ENCODE measurements around the gene ABR.

The ABR gene

DNA sequence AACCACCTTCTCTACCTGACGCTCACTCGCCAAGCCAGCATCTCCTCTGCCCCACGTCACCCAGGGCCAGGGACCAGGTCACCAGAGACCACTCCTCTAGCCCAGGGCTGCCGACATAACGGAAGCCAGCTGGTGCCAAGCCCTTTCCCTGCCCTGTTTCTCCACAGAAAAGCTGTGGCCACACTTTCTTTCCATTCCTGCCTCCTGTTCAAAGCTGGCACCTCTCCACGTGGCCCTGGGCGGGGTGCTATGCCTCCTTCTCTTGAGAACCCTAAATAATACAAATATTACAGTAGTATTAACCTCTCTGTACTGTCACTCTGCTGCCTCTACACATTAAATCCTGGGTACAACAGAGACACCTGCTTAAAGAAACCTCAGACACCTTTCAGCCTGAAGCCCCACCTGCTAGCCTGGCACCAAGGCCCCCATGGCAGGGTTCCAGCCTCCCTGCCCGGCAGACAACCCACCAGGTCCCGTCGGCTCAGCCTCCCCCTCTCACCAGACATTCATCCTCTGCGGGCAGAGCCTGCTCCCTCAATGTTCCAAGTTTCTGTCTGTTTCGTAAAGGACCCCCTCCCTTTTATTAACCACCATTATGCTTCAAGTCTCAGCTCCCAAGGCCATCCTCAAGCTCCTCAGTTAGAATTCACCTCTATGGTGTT is 120.5 kb downstream of the ABR start:
- Histone ChIP-seq H3K36me3 (replicated peaks) (peaks cover 25% of the 10 kb centered on the region), H3K27ac (no peak overlapping the region)
- in situ Hi-C loops (cut with HindIII; ENCODE audit: low pct_ligation_motif_present, low sequenced_read_pairs): no loop called here

DNA sequence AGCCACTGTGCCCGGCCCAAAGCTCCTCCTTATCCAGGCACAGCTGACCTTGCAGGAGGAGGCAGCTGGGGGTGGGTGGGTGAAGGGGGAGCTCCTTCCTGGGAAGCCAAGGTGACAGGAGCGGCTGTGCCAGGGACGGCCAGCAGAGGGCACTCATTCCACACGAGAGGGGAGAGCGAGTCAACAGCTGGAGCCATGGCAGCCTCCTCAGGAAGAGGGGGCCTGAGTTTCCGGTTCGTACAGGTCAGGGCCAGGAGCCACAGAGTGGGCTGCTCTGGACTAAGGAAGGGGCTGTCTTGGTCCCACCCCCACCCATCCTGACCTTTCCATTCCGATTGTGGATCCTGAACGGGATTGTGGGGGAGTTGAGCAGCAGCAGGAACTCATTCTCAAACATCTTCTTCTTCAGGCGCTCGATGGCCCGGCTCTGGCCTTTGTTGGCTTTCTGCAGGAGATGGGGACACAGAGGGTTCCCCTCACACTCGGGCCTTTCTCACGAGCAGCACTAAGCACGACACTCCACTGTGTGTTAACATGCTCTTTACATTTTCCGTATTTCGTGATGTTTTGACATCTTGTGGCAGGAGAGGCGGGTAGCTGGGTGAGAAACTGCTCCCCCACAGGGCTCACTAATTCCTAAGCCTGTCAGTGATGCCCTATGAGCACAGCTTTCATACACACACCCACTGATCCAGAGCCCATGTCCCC is 121.2 kb downstream of the ABR start:
- no peak overlapping the region for H3K4me3 ChIP-seq (ENCODE audit: low read depth, low read length)
- DNase-seq: peak; percentile 27
- no peak overlapping the region for H3K27ac ChIP-seq
- in situ Hi-C loops (cut with HindIII; ENCODE audit: low pct_ligation_motif_present, low sequenced_read_pairs): no loop called here
- H3K27me3 ChIP-seq (replicated peaks): no peaks in the 10 kb centered on the region
- TF ChIP-seq, protein P1, sequence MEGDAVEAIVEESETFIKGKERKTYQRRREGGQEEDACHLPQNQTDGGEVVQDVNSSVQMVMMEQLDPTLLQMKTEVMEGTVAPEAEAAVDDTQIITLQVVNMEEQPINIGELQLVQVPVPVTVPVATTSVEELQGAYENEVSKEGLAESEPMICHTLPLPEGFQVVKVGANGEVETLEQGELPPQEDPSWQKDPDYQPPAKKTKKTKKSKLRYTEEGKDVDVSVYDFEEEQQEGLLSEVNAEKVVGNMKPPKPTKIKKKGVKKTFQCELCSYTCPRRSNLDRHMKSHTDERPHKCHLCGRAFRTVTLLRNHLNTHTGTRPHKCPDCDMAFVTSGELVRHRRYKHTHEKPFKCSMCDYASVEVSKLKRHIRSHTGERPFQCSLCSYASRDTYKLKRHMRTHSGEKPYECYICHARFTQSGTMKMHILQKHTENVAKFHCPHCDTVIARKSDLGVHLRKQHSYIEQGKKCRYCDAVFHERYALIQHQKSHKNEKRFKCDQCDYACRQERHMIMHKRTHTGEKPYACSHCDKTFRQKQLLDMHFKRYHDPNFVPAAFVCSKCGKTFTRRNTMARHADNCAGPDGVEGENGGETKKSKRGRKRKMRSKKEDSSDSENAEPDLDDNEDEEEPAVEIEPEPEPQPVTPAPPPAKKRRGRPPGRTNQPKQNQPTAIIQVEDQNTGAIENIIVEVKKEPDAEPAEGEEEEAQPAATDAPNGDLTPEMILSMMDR (IDR thresholded peaks at IDR 0.05; ENCODE audit: low read depth, low read length, missing control alignments): peak; percentile 72
- peaks cover 30% of the 10 kb centered on the region for H3K36me3 ChIP-seq (replicated peaks)

More for the DNA sequence above, 120.5 kb downstream of the ABR start:
- TF ChIP-seq, protein P1 (IDR thresholded peaks at IDR 0.05; ENCODE audit: low read depth, low read length, missing control alignments): no peak
- no peak for DNase-seq
- Histone ChIP-seq H3K4me3 (ENCODE audit: low read depth, low read length) (no peak overlapping the region), H3K27me3 (replicated peaks) (no peaks in the 10 kb centered on the region)

DNA sequence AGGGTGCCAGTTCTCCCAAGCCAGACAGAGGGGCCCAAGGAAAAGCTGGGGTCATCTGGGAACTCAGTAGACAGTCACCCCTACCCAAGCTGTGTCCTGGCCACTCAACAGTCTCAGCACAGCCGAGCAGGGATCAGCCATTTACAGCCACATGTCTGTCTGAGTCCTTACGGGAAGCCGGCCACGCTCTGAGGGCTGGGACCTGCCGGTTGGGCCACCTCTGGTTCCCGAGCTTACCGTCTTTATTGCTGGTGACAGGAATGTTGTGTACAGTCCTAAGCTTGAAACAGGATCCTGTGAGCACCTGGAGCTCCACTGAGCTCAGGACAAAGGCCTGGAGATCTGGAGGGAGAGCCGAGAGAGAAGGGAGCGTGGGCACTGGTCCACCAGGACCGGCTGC is 123.0 kb downstream of the ABR start:
- Histone ChIP-seq H3K27ac (no peak overlapping the region), H3K27me3 (replicated peaks) (no peaks in the 10 kb centered on the region), H3K4me3 (ENCODE audit: low read depth, low read length) (no peak overlapping the region), H3K36me3 (replicated peaks) (peaks cover 33% of the 10 kb centered on the region)
- in situ Hi-C loops (cut with HindIII; ENCODE audit: low pct_ligation_motif_present, low sequenced_read_pairs): no loop called here
- no peak for DNase-seq
- TF ChIP-seq, protein P1 (IDR thresholded peaks at IDR 0.05; ENCODE audit: low read depth, low read length, missing control alignments): no peak

DNA sequence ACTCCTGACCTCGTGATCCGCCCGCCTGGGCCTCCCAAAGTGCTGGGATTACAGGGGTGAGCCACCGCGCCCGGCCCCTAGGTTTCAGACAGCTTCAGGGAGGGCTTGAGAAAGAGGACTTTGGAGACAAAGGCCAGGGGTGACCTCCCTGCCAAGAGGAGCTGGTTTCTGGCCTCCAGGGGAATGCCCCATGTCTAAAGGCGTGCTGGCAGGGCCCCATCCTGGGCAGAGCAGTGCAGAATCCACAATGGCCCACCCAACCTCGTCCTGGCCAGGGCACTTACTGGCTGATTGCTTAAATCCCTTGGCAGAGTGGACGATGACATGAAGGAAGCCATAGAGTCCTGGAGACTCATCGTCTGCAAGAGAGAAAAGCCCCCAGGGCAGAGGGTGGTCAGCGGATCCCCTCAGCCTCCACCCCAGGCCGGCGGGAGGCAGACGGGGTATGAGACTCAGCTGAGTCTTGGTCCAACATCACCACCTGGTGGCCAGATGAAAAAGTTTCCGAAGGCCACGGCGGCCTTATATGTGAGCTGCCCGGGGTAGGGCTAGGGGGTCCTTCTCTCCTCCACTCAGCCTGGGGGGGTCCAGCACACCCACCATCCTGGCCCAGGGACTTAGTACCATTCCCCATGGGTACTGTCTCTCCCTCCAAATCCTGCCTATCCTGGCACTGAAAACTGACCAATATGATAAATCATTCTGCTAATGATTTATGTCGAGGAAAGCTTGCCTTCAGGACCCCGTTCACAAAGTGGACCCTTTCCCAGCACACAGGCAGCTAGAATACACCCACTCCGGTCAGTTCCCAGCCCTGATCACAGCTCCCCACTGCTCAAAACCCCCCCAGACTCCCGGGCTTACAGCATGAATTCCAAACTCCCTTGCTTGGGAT is 123.8 kb downstream of the ABR start:
- H3K36me3 ChIP-seq (replicated peaks): peaks cover 33% of the 10 kb centered on the region
- TF ChIP-seq, protein P1 (IDR thresholded peaks at IDR 0.05; ENCODE audit: low read depth, low read length, missing control alignments): peak; percentile 81
- in situ Hi-C loops (cut with HindIII; ENCODE audit: low pct_ligation_motif_present, low sequenced_read_pairs): no loop called here
- no peak overlapping the region for H3K27ac ChIP-seq
- H3K27me3 ChIP-seq (replicated peaks): no peaks in the 10 kb centered on the region
- peak; percentile 64 for DNase-seq
- no peak overlapping the region for H3K4me3 ChIP-seq (ENCODE audit: low read depth, low read length)

DNA sequence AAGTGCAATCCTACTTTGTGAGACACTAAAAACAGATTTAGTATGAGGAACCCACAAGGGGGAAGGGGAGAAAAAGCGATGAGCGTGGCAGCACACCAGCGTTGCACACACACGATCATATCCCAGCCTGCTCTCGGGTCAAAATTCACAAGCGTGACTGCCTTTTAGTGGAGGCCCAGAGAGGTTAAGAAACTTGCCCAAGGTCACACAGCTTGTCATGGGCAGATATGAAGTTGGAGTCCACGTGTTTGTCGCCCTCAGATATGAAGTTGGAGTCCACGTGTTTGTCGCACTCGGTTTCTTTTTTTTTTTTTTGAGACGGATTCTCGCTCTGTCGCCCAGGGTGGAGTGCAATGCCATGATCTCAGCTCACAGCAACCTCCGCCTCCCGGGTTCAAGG is 124.5 kb downstream of the ABR start:
- in situ Hi-C loops (cut with HindIII; ENCODE audit: low pct_ligation_motif_present, low sequenced_read_pairs): no loop called here
- H3K36me3 ChIP-seq (replicated peaks): peaks cover 33% of the 10 kb centered on the region
- no peak overlapping the region for H3K27ac ChIP-seq
- DNase-seq: no peak
- no peak overlapping the region for H3K4me3 ChIP-seq (ENCODE audit: low read depth, low read length)
- no peaks in the 10 kb centered on the region for H3K27me3 ChIP-seq (replicated peaks)
- TF ChIP-seq, protein P1 (IDR thresholded peaks at IDR 0.05; ENCODE audit: low read depth, low read length, missing control alignments): no peak

Measured in brain microvascular endothelial cell (primary cell).